Stimulated activated CD8-positive, alpha-beta memory T cell treated with anti-CD3 and anti-CD28 coated beads, Interleukin-15, amount 100 ng/mL, for 4 hours (primary cell): Measurements from ENCODE around the gene ATP6V0B.

Experiments
- DNase-seq, 2 donors: peaks; one replicate each; pipeline ENCODE4 v3.0.0-alpha.2; 2020; ENCODE audit warnings: low read depth in 2 of 2

ATP6V0B gene

DNA sequence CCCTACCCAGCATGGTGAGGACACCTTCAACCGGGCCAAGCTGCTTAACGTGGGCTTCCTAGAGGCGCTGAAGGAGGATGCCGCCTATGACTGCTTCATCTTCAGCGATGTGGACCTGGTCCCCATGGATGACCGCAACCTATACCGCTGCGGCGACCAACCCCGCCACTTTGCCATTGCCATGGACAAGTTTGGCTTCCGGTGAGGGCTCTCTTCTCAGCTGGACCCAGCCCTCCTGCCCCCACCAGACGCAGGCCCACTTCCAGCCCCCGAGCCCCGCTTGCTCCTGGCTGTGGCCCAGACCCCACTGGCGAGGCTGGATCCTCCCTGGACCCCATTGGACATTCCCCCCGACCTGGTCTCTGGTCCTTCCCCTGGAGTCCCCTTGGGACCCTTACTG is 10.1 kb downstream of the ATP6V0B start:
- no peak for DNase-seq

DNA sequence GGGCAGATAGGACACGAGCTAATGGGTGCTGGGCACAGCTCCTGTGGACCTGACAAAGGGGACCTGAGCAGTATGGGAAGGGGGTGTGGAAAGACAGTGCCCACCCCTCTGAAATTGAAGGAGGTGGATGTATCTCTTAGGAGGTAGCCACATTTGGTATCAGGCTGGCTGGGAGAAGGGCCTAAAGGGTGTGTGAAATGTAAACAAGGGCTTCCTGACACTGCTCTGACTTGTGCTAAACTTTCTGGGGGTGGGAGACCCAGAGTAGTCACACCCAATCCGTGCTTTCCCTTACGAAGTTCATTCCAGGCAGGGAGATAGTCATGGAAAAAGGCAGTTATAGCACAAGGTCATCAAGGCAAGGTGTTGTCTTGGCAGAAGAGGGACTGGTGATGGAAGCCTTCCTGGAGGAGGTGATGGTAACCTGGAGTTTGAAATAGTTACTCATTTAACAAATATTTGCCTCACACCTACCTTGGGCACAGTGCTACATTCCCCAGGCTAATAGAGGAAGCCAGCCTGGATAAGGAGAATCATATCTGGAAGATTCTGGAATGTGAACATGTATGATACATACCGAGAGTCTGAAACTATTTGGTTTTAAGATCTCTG is 11.3 kb downstream of the ATP6V0B start:
- DNase-seq = no peak

- no peak for DNase-seq
Observed at GRCh38 chr1:43986712-43987111, 12.0 kb downstream of the ATP6V0B start.

GRCh38 chr1:43987159-43987902 is 12.6 kb downstream of the ATP6V0B start:
- no peak for DNase-seq

DNA sequence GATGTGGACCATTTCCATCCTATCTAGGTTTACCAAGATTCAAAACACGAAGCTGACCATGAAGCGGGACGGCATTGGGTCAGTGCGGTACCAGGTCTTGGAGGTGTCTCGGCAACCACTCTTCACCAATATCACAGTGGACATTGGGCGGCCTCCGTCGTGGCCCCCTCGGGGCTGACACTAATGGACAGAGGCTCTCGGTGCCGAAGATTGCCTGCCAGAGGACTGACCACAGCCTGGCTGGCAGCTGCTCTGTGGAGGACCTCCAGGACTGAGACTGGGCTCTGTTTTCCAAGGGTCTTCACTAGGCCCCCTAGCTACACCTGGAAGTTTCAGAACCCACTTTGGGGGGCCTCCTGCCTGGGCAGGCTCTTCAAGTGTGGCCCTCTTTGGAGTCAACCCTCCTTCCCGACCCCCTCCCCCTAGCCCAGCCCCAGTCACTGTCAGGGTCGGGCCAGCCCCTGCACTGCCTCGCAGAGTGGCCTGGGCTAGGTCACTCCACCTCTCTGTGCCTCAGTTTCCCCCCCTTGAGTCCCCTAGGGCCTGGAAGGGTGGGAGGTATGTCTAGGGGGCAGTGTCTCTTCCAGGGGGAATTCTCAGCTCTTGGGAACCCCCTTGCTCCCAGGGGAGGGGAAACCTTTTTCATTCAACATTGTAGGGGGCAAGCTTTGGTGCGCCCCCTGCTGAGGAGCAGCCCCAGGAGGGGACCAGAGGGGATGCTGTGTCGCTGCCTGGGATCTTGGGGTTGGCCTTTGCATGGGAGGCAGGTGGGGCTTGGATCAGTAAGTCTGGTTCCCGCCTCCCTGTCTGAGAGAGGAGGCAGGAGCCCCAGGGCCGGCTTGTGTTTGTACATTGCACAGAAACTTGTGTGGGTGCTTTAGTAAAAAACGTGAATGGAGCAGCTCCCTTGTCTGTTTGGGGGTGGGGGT is 15.8 kb downstream of the ATP6V0B start:
- DNase-seq = no peak

- DNase-seq = no peak
Observed at GRCh38 chr1:43991200-43991475, 16.4 kb downstream of the ATP6V0B start.

- DNase-seq = peak; percentile 47 to 55
Observed at GRCh38 chr1:43991476-43992231, 16.9 kb downstream of the ATP6V0B start, which contains the start of gene CCDC24. Gene CCDC24 (plus strand): TSS chr1:43991599. CDS start chr1:43991879, 280 bp downstream.

- DNase-seq = no peak
Observed at GRCh38 chr1:43992232-43992995, 17.7 kb downstream of the ATP6V0B start.

DNA sequence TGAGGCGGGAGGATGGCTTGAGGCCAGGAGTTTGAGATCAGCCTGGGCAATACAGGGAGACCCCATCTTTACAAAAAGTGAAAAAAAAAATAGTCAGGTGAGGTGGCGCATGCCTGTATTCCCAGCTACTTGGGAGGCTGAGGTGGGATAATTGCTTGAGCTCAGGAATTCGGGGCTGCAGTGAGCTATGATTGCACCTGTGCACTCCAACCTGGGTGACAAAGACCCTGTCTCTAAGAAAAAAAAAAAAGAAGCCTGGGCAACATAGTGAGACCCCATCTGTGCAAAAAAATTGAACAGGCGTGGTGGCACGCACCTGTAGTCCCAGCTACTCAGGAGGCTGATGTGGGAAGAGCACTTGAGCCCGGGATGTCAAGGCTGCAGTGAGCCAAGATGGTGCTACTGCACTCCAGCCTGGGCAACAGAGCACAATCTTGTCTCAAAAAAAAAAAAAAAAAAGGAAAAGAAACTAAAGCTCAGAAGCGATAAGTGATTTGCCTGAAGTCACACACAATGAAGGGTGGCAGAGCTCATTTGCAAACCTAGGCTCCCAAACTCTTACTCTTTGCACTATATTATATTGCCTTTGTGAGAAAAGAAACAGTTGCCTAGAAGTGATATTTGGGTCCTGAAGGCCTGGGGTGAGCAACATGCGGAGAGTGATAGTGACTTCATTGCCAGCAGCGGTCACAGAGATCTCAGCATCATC is 18.6 kb downstream of the ATP6V0B start:
- DNase-seq = no peak

DNA sequence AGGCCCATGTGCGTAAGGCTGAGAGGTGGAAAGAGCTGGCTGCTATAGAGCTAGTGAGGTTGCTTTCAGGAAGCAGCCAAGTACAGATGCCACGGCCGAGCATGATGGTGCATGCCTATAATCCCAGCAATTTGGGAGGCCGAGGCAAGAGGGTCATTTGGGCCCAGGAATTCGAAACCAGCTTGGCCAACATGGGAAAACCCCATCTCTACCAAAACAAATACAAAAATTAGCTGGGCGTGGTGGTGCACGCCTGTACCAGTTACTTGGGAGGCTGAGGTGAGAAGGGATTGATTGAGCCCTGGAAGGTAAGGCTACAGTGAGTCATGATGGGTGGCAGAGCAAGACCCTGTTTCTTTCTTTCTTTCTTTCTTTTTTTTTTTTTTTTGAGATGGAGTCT is 19.3 kb downstream of the ATP6V0B start:
- no peak for DNase-seq

DNA sequence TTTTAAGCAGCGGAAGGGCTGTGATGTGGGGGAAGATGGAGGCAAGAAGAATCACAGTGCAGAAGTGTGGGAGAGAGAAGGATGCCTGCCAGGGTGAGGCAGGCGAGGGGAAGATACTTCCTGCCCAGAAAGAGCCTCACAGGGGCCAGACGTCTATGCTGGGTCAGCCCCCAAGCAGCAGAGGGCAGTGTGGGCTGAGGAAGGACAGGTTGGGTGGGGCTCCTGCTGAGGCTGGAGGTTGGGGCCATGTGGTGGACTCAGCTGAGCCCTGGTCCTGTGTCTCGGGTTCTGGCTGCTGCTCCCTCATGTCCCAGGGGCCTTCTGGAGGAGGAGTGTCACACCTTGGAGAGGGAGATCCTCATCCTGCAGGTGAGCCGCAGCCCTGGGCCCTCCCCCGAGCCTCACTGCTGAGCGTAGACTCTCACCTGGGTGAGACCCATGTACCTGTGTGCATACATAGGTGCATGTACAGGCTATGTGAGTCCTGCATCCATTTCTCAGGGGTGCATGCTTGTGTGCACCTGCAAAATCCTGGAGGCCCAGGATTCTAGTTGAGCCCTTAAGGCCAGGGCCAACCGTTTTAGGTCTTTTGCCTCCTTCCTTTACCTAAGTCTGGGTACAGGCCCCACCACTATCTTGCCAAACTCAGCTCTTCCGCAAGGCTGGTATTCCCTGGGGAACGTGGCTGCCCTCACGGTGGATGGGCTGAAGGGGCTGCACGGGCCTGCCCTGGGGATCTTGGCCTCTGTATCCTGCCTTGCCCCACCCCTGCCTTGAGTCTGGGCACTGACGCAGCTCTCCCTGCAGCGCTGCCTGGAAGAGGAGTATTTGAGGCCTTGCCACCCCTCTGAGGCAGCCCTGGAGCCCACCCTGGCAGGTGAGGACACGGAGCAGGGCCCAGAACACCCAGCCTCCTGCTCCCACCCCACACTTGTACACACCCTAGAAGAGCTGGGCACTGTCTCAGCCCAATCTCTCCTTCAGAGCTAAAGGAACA is 20.3 kb downstream of the ATP6V0B start:
- DNase-seq = no peak

- DNase-seq = no peak
Observed at GRCh38 chr1:43995984-43996732, 21.4 kb downstream of the ATP6V0B start.

DNA sequence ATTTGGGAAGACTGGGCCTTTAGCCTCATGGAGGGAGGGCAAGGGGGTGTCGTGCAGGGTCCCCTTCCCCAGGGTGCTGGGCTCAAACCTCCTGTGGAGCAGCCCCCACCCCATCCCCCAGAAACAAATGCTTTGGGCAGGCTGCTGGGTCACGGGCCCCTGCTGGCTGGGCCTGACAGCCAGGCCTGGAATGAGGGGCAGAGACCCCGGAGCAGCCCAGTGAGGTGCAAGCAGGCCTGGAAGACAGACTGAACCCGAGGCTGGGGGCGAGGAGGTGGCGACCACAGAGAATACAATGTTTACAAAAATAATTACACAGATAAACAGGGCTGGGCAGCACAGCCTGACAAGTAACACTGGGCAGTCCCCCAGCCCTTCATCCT is 22.0 kb downstream of the ATP6V0B start:
- DNase-seq = no peak

DNA sequence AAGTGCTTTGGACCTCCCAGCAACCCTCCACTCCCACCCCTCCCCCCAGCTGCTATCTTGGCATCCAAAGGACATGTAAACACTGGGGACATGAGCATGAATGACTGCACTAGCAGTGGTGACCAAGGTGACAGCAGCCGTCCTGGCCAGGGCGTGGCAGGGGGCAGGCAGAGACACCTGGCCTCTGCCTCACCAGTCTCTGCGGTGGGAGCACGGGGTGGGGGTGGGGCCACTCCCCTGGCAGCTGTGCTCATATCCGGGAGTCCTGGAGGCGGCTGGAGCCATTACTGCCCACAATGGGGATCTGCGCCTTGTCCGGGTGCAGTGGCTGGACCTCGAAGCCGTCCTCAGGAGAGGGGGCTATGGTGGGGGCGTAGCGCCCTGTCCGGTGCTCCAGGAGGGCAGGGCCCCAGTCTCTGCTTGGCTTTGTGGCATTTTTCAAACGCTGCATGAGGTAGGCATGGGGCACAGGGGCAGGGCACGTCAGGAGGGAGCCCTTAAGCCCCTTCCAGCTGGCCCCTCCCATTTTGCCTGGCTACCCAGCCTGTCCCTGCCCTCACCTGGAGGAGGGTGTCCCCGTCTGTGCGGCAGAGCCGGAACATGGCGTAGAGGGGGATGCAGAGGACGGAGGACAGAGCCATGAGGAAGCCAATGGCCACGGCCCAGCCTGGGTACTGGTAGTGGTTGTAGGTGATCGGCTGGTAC is 22.7 kb downstream of the ATP6V0B start:
- DNase-seq = no peak

DNA sequence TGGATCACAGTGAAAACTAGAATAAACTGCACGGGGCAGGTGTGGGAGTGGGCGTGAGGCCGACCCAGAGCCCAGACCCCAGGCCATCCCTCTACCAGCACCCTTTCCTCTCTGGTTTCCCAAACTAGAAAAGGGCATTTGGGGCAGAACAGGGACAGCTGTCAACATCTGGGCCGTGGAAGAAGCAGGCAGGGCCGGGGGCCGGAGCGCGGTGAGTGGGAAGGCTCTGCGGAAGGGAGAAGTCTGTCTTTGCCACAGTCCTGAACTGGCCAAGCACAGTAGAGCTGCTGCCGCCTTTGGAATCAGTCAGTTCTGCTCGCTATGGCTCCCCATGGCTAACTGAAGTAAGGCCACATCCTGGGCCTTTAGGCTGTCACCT is 23.2 kb downstream of the ATP6V0B start:
- no peak for DNase-seq

- DNase-seq = no peak
Observed at GRCh38 chr1:43999455-43999854, 24.7 kb downstream of the ATP6V0B start.

- no peak for DNase-seq
Observed at GRCh38 chr1:44000122-44000665, 25.4 kb downstream of the ATP6V0B start.

GRCh38 chr1:44002165-44002564 is 27.4 kb downstream of the ATP6V0B start:
- DNase-seq = no peak
